Keratinocyte (primary cell): Measurements from ENCODE around the gene DCAKD. TPM values are rescaled to one million over a fixed set of nuclear protein-coding genes. Genes with fewer than 3 reads are reported as not detected.
"Not testable (repeated sequence)": the region's sequence is repeated elsewhere in the genome, so short reads cannot be mapped to it uniquely, and the experiment has no call there.

Source experiments
- DNase-seq: peaks from one replicate; pipeline ENCODE4 v3.0.0-alpha.2; 2011; ENCODE audit warnings: low read depth, missing footprints, low spot score
- FAIRE-seq: peaks from 2 replicates; lab custom pipeline; 2011; peaks lifted over from hg19 to GRCh38; lab: Jason Lieb, UNC
- H2AFZ ChIP-seq: 2 replicates; pipeline ENCODE4 v1.6.0; 2012; ENCODE audit warnings: low read length, control low read depth, inconsistent platforms; ENCODE audit not compliant: control insufficient read depth
- H3K27ac ChIP-seq: 2 replicates; pipeline ENCODE4 v1.5.1; 2011; ENCODE audit warnings: low read length; ENCODE audit not compliant: control insufficient read depth, insufficient read depth
- H3K27me3 ChIP-seq: 3 replicates; pipeline ENCODE4 v1.6.0; 2011; ENCODE audit warnings: low read length; ENCODE audit not compliant: control insufficient read depth, insufficient read depth; ENCODE audit errors: extremely low read depth
- H3K36me3 ChIP-seq, 2 experiments: 2 replicates in 1 of 2; 3 replicates in 1 of 2; pipeline ENCODE4 v1.5.1; 2011; ENCODE audit warnings: low read length in 2 of 2, mild to moderate bottlenecking in 1 of 2; ENCODE audit not compliant: control insufficient read depth in 2 of 2, insufficient read depth in 2 of 2; ENCODE audit errors: extremely low read depth in 1 of 2
- H3K4me1 ChIP-seq: 3 replicates; pipeline ENCODE4 v1.5.1; 2011; ENCODE audit warnings: low read length; ENCODE audit not compliant: control insufficient read depth, insufficient read depth; ENCODE audit errors: extremely low read depth
- H3K4me2 ChIP-seq: 3 replicates; pipeline ENCODE4 v1.6.0; 2011; ENCODE audit warnings: low read depth, low read length; ENCODE audit not compliant: control insufficient read depth, insufficient read depth; ENCODE audit errors: extremely low read depth
- H3K4me3 ChIP-seq, 3 experiments: fragments of 200-600 bp in 1 of 3; sonication (generic) in 1 of 3; 2 replicates in 2 of 3; 3 replicates in 1 of 3; pipeline ENCODE4 v1.5.1; 2011 to 2016; ENCODE audit warnings: low read length in 3 of 3, mild to moderate bottlenecking in 3 of 3, control low read depth in 2 of 3, inconsistent platforms in 1 of 3, low read depth in 1 of 3, mixed read lengths in 1 of 3, mixed run types in 1 of 3, moderate library complexity in 1 of 3; ENCODE audit not compliant: control insufficient read depth in 2 of 3, insufficient read depth in 2 of 3; ENCODE audit errors: extremely low read depth in 1 of 3
- H3K79me2 ChIP-seq: 2 replicates; pipeline ENCODE4 v1.6.0; 2012; ENCODE audit warnings: low read length; ENCODE audit not compliant: control insufficient read depth, insufficient read depth
- H3K9ac ChIP-seq: 3 replicates; pipeline ENCODE4 v1.6.0; 2011; ENCODE audit warnings: low read length; ENCODE audit not compliant: control insufficient read depth, insufficient read depth; ENCODE audit errors: extremely low read depth
- H3K9me1 ChIP-seq: 3 replicates; pipeline ENCODE4 v1.6.0; 2011; ENCODE audit warnings: low read length; ENCODE audit not compliant: control insufficient read depth, insufficient read depth; ENCODE audit errors: extremely low read depth
- H3K9me3 ChIP-seq: 2 replicates; pipeline ENCODE4 v1.5.1; 2012; ENCODE audit warnings: low read depth, low read length; ENCODE audit not compliant: control insufficient read depth
- H4K20me1 ChIP-seq: 3 replicates; pipeline ENCODE4 v1.6.0; 2011; ENCODE audit warnings: low read length; ENCODE audit not compliant: control insufficient read depth, insufficient read depth; ENCODE audit errors: extremely low read depth
- EZH2 ChIP-seq: IDR thresholded peaks from one replicate; pipeline ENCODE4 v1.6.1; 2012; ENCODE audit warnings: inconsistent platforms, mild to moderate bottlenecking, low read length, moderate library complexity
- dilution Hi-C: fragments of 300-500 bp; cut with MboI; formaldehyde crosslinking; loops from one replicate; pipeline ENCODE4 v1.7.0; 2020; ENCODE audit warnings: low sequenced_read_pairs; ENCODE audit not compliant: extremely low pct_ligation_motif_present
- polyA plus RNA-seq, 5 experiments: library from polyadenylated mRNA; depleted of rRNA in 3 of 5; stranded (reverse) in 3 of 5; stranded (forward) in 1 of 5; unstranded in 1 of 5; fragments of >200 nt; gene quantifications; 1 replicate in 1 of 5; 2 replicates in 3 of 5; 3 replicates in 1 of 5; pipeline versions ENCODE4 v1.2.1 to v1.2.3, GENCODE V29; 2011 to 2012; ENCODE audit warnings: missing spikeins in 2 of 5, low read depth in 1 of 5, low replicate concordance in 1 of 5
- TF ChIP-seq, protein P1 (sequence below), 3 experiments: IDR thresholded peaks in 1 of 3; conservative IDR thresholded peaks in 1 of 3; optimal IDR thresholded peaks in 1 of 3; 2 replicates in 2 of 3; 3 replicates in 1 of 3; pipeline versions ENCODE3 to v1.5.1; 2011; ENCODE audit warnings: low read length in 3 of 3, mild to moderate bottlenecking in 3 of 3, moderate library complexity in 2 of 3, control low read depth in 1 of 3, inconsistent platforms in 1 of 3; ENCODE audit not compliant: insufficient read depth in 2 of 3; ENCODE audit errors: extremely low read depth in 1 of 3

The DCAKD gene
- polyA plus RNA-seq, 1 donor (not counting 4 experiments of a cell fraction or from before 2014, with no cell fraction given): 18.7 TPM

DNA sequence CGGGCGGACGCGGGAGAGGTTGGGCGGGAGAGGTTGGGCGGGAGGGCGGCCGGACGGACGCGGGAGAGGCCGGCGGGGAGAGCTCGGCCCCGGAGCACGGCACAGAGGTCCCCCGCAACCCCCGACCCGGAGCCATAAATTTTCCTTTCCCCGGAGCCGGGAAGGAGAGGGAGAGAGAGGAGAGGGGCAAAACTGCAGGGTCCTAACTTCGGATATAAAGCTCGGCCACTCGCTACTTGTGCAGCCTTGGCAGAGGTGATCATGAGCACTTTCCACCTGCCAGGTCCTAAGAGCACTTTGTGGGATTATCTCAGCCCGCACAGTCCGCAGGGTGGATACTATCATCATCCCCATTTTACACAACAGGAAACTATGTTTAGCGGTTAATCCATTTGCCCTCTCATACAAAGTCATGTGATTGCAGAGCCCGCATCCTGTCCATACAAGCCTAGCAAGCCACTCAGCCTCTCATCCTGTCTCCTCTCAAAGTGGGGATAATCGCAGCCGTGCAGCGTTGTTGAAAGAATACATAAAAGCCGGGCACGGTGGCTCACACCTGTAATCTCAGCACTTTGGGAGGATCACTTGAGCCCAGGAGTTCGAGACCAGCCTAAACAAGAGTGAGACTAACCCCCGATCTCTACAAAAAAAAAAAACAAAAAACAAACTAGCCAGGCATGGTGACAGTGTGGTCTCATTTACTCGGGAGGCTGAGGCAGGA lies 780 bp upstream of the DCAKD start:
- dilution Hi-C loops: no loop called here
- Histone ChIP-seq H3K9me3 (no peaks in the 10 kb centered on the region), H3K4me2 (peak overlapping the region; percentile 86), H3K79me2 (peaks cover 14% of the 10 kb centered on the region), H3K27ac (peak overlapping the region; percentile 78), H3K9ac (peak overlapping the region; percentile 73), H3K4me3 (peak overlapping the region; percentile 35 to 85 (median 67)), H3K27me3 (no peaks in the 10 kb centered on the region), H4K20me1 (no peaks in the 10 kb centered on the region), H3K9me1 (no peaks in the 10 kb centered on the region), H2AFZ (no peak overlapping the region), H3K36me3 (peaks cover 2 to 6% of the 10 kb centered on the region in 2 experiments), H3K4me1 (peaks cover 28% of the 10 kb centered on the region)
- FAIRE-seq (peak; percentile 61), DNase-seq (no peak)
- TF ChIP-seq, protein P1, sequence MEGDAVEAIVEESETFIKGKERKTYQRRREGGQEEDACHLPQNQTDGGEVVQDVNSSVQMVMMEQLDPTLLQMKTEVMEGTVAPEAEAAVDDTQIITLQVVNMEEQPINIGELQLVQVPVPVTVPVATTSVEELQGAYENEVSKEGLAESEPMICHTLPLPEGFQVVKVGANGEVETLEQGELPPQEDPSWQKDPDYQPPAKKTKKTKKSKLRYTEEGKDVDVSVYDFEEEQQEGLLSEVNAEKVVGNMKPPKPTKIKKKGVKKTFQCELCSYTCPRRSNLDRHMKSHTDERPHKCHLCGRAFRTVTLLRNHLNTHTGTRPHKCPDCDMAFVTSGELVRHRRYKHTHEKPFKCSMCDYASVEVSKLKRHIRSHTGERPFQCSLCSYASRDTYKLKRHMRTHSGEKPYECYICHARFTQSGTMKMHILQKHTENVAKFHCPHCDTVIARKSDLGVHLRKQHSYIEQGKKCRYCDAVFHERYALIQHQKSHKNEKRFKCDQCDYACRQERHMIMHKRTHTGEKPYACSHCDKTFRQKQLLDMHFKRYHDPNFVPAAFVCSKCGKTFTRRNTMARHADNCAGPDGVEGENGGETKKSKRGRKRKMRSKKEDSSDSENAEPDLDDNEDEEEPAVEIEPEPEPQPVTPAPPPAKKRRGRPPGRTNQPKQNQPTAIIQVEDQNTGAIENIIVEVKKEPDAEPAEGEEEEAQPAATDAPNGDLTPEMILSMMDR (optimal IDR thresholded peaks at IDR 0.05 in 1 of 3, IDR thresholded peaks at IDR 0.05 in 1 of 3, conservative IDR thresholded peaks at IDR 0.05 in 1 of 3; ENCODE audit: extremely low read depth in 1 of 3, insufficient read depth in 2 of 3, low read length in 3 of 3): no peak
- TF ChIP-seq EZH2: no peak

DNA sequence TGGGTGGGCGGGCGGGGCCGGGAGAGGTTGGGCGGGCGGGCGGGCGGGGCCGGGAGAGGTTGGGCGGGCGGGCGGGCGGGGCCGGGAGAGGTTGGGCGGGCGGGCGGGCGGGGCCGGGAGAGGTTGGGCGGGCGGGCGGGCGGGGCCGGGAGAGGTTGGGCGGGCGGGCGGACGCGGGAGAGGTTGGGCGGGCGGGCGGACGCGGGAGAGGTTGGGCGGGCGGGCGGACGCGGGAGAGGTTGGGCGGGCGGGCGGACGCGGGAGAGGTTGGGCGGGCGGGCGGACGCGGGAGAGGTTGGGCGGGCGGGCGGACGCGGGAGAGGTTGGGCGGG lies 254 bp upstream of the DCAKD start:
- FAIRE-seq, H4K20me1 ChIP-seq, H3K9me1 ChIP-seq, H3K9ac ChIP-seq, H2AFZ ChIP-seq, H3K27me3 ChIP-seq, H3K4me3 ChIP-seq, H3K4me2 ChIP-seq, H3K27ac ChIP-seq, H3K36me3 ChIP-seq, dilution Hi-C loops, H3K9me3 ChIP-seq, DNase-seq: not testable (repeated sequence)
- Histone ChIP-seq H3K79me2 (peaks cover 14% of the 10 kb centered on the region), H3K4me1 (peaks cover 34% of the 10 kb centered on the region)
